Hippocampal formation (tissue), 2 donors: ENCODE measurements around the gene IL17REL.
A peak's percentile ranks its signal among the peaks of the same experiment; 100 is the strongest.

Experiments
- DNase-seq, 2 donors: peaks; one replicate each; lab custom pipeline; 2025; lab: John Stamatoyannopoulos, UW

IL17REL gene

GRCh38 chr22:50022171-50022819, 9.7 kb upstream of the IL17REL start:
- DNase-seq = no peak

- no peak for DNase-seq
These were observed 8.0 kb upstream of the IL17REL start for GRCh38 chr22:50020606-50021005.

GRCh38 chr22:50019316-50019715, 6.8 kb upstream of the IL17REL start:
- DNase-seq = no peak

GRCh38 chr22:50018608-50019285, 6.2 kb upstream of the IL17REL start:
- no peak for DNase-seq

- no peak for DNase-seq
These were observed 5.2 kb upstream of the IL17REL start for GRCh38 chr22:50017701-50018224.

GRCh38 chr22:50016988-50017700, 4.6 kb upstream of the IL17REL start:
- no peak for DNase-seq

GRCh38 chr22:50016308-50016987, 3.9 kb upstream of the IL17REL start:
- DNase-seq = no peak

- DNase-seq = no peak
These were observed 3.1 kb upstream of the IL17REL start for GRCh38 chr22:50015451-50016307.

- DNase-seq = no peak
These were observed 2.3 kb upstream of the IL17REL start for GRCh38 chr22:50014655-50015401.

- DNase-seq = no peak
These were observed 1.5 kb upstream of the IL17REL start for GRCh38 chr22:50014053-50014501.

- no peak for DNase-seq
These were observed 936 bp downstream of the IL17REL start for GRCh38 chr22:50011447-50012210.

GRCh38 chr22:50010676-50011446, 1.7 kb downstream of the IL17REL start:
- DNase-seq = no peak

- no peak for DNase-seq
These were observed 2.5 kb downstream of the IL17REL start for GRCh38 chr22:50009765-50010675.

- DNase-seq = no peak
These were observed 3.3 kb downstream of the IL17REL start for GRCh38 chr22:50009251-50009650.

- DNase-seq = no peak
These were observed 4.2 kb downstream of the IL17REL start for GRCh38 chr22:50008151-50009040.

- DNase-seq = no peak
These were observed 5.5 kb downstream of the IL17REL start for GRCh38 chr22:50007057-50007511.

- DNase-seq = peak in 1 of 2 donors; percentile 8
These were observed 7.6 kb downstream of the IL17REL start for GRCh38 chr22:50004918-50005317.
